ENCODE measurements around the gene RTN4IP1.

RTN4IP1 gene

DNA sequence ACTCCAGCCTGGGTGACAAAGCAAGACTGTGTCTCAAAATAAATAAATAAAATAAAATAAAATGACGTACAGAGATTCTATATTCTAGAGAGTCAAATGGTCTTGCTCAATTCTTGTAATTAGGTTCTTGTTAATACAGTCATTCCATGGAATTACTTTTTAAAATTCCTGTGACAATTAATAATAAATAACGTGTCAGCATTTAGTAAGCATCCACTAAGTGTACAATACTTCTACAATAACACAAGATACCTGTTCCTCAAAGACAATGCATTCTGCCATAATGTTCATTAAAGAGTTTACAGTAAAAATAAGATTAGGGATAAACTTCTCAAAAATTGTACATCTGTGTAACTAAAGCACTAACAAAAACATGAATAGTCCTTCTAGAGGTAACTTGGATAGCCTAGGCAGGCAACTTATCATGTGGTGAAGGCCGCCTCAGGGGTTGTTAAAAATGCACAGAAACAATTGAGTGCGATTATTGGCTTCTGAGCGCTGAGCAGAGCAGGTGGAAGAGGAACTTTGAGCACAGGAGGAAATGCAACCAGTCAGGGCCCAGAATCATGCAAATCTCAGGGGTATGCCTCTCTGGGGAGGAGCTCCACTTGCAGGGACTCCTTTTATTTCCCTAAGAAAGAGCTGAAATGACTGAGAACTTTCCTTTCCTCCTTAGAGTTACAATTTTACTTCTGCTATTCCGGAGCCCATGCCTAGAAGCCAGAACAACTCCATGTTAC is 37.2 kb upstream of the RTN4IP1 start:
- H3K4me3 ChIP-seq (ENCODE audit: low read length) = no peak overlapping the region
- TF ChIP-seq, protein P1, sequence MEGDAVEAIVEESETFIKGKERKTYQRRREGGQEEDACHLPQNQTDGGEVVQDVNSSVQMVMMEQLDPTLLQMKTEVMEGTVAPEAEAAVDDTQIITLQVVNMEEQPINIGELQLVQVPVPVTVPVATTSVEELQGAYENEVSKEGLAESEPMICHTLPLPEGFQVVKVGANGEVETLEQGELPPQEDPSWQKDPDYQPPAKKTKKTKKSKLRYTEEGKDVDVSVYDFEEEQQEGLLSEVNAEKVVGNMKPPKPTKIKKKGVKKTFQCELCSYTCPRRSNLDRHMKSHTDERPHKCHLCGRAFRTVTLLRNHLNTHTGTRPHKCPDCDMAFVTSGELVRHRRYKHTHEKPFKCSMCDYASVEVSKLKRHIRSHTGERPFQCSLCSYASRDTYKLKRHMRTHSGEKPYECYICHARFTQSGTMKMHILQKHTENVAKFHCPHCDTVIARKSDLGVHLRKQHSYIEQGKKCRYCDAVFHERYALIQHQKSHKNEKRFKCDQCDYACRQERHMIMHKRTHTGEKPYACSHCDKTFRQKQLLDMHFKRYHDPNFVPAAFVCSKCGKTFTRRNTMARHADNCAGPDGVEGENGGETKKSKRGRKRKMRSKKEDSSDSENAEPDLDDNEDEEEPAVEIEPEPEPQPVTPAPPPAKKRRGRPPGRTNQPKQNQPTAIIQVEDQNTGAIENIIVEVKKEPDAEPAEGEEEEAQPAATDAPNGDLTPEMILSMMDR (conservative IDR thresholded peaks at IDR 0.05; ENCODE audit: low read length) = no peak
- DNase-seq (ENCODE audit: low read depth) = no peak

- no peak overlapping the region for H3K4me3 ChIP-seq (ENCODE audit: low read length)
- TF ChIP-seq, protein P1 (conservative IDR thresholded peaks at IDR 0.05; ENCODE audit: low read length) = no peak
- no peak for DNase-seq (ENCODE audit: low read depth)
These were observed 33.2 kb upstream of the RTN4IP1 start for GRCh38 chr6:106662458-106662857.

DNA sequence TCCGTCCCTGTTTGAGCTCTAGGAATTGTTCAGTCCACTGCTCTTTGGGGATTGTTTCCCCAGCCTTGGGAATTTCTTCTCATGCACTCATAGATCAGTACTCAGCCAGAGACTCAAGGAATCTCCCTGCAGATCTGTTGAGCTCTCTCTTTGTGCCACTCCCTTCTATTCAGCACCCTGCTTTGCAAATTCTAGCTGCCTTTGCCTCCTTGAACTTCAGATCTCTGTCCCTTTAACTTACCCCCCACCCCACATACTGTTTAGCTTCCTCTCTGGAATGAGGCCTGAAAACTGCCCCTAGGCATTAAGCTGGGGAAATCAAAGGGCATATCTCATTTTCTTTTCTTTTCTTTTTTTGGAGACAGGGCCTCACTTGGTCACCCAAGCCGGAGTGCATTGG is 30.6 kb upstream of the RTN4IP1 start:
- DNase-seq (ENCODE audit: low read depth) = no peak

GRCh38 chr6:106658469-106658868 is 29.2 kb upstream of the RTN4IP1 start:
- no peak for DNase-seq (ENCODE audit: low read depth)
- H3K4me3 ChIP-seq (ENCODE audit: low read length) = no peak overlapping the region
- TF ChIP-seq, protein P1 (conservative IDR thresholded peaks at IDR 0.05; ENCODE audit: low read length) = no peak

More for the DNA sequence above, 30.6 kb upstream of the RTN4IP1 start:
- no peak overlapping the region for H3K4me3 ChIP-seq (ENCODE audit: low read length)
- TF ChIP-seq, protein P1 (conservative IDR thresholded peaks at IDR 0.05; ENCODE audit: low read length) = no peak

GRCh38 chr6:106648651-106649308 is 19.5 kb upstream of the RTN4IP1 start:
- DNase-seq (ENCODE audit: low read depth) = no peak
- no peak overlapping the region for H3K4me3 ChIP-seq (ENCODE audit: low read length)
- TF ChIP-seq, protein P1 (conservative IDR thresholded peaks at IDR 0.05; ENCODE audit: low read length) = no peak

DNA sequence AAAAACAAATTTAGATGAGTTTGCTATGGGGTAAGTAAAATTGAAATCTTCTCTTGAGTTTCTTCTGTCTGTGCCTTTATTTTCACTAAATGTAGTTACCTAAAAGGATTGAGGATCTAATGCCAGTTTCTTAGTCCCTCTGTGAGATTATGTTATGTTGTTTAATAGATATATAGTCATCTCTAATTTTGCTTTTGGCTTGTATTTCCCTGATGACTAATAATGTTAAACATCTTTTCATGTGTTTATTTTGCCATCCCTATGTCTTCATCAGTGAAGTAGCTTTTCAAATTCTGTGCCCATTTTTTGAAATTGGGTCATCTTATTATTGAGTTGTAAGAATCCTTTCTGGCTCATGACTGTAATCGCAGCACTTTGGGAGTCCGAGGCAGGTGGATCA is 13.8 kb upstream of the RTN4IP1 start:
- peak; percentile 2 for DNase-seq (ENCODE audit: low read depth)
- no peak overlapping the region for H3K4me3 ChIP-seq (ENCODE audit: low read length)
- TF ChIP-seq, protein P1 (conservative IDR thresholded peaks at IDR 0.05; ENCODE audit: low read length) = no peak

- TF ChIP-seq, protein P1 (conservative IDR thresholded peaks at IDR 0.05; ENCODE audit: low read length) = no peak
- no peak overlapping the region for H3K4me3 ChIP-seq (ENCODE audit: low read length)
- DNase-seq (ENCODE audit: low read depth) = no peak
These were observed 13.2 kb upstream of the RTN4IP1 start for GRCh38 chr6:106642476-106642875.

Data from AG10803 (cell line).